ENCODE results near the gene MRPS2.

DNA sequence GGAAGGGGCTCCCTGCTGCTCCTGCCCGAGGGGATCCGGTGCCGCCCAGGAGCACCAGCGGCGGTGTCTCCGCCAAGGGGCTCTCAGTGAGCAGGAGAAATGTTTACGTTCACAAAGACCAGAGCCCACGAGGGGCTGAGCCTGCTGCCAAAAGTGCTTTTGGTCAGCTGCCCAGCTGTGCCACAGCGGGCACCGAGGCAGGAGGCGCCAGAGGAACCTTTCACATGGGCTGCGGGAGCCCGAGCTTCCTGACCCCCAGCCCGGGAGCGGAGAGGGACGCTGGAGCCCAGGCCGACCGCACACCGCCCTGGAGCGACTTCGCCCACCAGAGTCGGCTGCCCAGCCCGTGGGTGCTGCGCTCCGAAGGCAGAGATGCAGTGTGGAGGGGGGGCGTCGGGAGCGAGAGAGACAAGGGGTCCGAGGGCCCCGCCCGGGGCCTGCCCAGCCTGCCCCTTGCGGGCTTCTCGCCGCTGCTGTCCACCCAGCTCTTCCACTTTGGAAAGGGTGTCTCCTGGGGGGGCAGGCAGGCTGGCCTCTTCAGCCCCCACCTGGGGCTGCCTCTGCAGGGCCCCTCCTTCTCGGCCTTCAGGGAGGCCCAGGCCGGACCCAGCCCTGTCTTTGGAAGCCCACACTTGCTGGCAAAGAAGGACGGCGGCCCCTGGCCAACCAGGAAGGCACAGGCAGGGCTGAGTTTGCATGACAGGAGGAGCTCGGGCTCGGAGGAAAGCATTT is 13.0 kb upstream of the MRPS2 start:
- TF ChIP-seq CTCF (IDR thresholded peaks at IDR 0.05) (no peak), POLR2A (IDR thresholded peaks at IDR 0.05) (no peak)

Measured in vagina (tissue), 2 donors.